HL-60/S4 treated with retinoic acid at 250 ng/mL for 4 days and 3 days (cell line): Measurements from ENCODE around the gene RPL18A.
"Not testable (repeated sequence)": the region's sequence is repeated elsewhere in the genome, so short reads cannot be mapped to it uniquely, and the experiment has no call there.

Experiments
- in situ Hi-C: fragments of 300-500 bp; cut with MboI; formaldehyde crosslinking; loops from 2 replicates; pipeline ENCODE4 v1.7.0; 2022; ENCODE audit warnings: low sequenced_read_pairs

RPL18A gene

DNA sequence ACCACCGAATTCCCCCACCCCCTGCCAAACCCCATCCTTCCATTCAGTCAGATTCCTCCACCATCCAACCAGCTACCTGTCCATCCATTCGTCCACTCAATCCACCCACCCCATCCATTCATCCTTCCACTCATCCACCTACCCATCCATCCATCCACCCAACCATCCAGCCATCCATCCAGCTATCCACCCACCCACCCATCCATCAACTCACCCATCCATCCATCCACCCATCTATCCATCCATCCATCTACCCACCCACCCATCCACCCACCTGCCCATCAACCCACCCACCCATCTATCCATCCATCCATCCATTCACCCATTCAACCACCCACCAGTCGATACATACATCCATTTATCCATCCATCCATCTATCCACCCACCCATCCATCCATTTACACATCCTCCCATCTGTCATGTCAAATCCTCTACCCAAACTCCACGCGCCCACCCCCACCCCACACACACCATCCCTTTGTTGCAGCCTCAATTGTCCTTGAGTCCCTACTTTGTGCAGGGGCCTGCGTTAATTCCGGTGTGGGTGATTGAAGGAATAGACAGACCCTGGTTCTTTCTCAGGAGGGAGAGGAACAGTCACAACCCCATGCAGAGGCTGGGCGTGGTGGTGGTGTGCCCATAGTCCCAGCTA lies 6.7 kb downstream of the RPL18A start:
- in situ Hi-C loops = no loop called here

DNA sequence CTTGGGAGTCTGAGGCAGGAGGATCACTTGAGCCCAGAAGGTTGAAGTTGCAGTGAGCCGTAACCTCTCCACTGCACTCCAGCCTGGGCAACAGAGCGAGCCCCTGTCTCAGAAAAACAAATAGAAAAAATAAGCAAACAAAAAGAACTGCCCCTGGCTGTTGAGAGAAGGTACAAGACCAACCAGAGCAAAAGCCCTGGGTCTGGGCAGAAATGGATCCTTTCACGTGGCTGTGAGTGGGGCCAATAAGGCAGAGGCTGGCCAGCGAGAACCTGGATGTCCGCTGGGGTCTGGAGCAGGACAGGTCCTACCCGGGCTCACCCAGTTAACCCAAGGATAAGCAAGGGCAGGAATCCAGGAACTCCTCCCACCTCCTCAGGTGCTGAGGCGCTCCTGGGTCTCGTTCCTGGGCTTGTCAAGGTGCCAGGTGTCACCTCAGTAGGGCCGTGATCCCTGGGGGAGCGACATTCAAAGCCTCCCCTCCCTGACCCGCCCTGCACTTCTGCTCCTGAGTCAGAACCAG lies 7.3 kb downstream of the RPL18A start:
- in situ Hi-C loops = no loop called here

DNA sequence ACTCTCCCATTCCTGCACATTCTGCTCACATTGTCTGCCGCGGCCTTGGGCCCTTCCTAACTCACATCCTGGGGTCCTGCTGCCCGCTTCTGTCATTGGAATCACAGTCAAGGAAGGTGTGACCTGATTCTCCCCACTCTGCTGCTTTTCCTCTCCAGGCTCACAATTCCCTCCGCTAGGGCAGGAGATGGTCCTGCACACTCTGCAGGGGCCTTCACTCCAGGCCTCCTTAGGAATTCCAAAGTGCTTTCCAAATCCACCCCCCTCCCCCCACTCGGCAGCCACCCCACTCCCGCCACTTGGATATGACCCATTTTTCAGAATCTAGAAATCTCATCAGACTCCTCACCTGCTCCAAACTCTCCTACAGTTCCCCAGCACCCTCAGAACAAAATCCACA lies 9.0 kb downstream of the RPL18A start:
- in situ Hi-C loops = no loop called here

DNA sequence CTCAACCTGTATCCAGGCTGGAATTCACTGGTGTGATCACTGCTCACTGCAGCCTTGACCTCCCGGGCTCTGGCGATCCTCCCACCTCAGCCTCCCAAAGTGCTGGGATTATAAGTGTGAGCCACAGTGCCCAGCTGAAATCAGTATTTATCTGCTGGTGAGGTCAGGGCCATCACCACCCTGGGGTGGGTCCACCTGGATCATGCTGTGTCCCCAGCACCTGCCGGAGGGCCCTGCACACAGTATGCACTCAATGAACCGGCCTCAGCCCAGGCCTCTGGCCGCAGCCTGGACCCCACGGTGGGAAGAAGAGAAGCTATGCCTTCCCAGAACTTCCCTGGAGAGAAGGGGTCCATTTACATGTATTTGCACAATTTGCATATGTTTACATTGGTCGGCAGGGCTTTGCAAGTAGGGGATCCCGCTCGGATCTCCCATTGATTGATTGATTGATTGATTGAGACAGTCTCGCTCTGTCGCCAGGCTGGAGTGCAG lies 9.5 kb downstream of the RPL18A start:
- in situ Hi-C loops = no loop called here

DNA sequence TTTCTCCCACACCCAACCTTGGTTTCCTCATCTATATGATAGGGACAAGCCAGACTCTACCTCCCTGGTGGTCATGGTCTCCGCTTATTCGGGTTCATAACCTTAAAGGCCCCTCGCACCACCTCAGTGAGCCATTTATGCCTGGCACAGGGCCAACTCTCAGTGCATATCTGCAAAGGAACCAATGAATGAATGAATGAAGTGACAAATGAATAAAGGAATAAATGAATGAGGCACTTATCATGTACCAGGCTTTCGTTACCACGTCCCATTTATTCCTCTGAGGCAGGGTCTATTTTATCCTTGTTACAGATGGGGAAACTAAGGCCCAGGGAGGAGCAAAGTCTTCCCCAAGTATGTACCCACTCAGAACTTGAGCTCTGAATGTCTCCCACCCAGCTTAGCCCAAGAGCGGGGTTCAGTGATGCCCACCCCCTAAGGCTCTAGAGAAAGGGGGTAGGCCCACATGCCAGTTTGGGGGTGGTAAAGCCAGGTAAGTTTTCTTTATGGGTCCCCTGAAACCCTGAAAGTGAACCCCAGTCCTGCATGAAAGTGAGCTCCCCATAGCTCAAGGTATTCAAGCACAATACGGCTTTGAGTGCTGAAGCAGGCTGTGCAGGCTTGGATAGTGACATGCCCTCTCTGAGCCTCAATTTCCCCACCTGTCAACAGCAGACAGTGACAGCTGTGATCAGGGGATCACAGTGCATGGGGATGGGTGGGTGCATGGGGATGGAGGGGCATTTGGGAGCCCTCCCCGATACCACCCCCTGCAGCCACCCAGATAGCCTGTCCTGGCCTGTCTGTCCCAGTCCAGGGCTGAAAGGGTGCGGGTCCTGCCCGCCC lies 11.5 kb downstream of the RPL18A start:
- in situ Hi-C loops = no loop called here

DNA sequence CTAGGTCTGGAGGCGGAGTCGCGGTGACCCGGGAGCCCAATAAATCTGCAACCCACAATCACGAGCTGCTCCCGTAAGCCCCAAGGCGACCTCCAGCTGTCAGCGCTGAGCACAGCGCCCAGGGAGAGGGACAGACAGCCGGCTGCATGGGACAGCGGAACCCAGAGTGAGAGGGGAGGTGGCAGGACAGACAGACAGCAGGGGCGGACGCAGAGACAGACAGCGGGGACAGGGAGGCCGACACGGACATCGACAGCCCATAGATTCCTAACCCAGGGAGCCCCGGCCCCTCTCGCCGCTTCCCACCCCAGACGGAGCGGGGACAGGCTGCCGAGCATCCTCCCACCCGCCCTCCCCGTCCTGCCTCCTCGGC lies 12.2 kb downstream of the RPL18A start, which contains the start of gene SLC5A5:
Gene SLC5A5, plus strand, starts transcription at position 68 of the 373 bp plus-strand sequence. CDS start 375 bp downstream, outside the sequence.
- in situ Hi-C loops = no loop called here

DNA sequence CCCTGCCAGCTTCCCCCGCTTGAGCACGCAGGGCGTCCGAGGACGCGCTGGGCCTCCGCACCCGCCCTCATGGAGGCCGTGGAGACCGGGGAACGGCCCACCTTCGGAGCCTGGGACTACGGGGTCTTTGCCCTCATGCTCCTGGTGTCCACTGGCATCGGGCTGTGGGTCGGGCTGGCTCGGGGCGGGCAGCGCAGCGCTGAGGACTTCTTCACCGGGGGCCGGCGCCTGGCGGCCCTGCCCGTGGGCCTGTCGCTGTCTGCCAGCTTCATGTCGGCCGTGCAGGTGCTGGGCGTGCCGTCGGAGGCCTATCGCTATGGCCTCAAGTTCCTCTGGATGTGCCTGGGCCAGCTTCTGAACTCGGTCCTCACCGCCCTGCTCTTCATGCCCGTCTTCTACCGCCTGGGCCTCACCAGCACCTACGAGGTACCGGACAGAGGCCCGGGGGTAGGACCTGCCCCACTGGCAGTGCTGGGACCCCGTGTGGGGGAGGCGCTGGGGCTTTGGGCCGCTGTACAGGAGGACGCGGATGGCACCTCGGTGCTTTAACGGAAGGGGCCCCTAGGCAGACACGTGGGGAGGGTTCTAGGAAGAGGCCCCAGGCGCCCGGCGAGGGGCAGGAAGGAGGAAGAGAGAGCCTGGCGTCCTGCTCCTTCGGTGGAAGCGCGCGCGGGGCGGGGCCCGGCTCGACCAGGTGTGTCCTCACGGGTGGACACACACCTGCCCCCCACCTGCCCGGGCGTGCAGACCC lies 12.7 kb downstream of the RPL18A start:
- in situ Hi-C loops = no loop called here

DNA sequence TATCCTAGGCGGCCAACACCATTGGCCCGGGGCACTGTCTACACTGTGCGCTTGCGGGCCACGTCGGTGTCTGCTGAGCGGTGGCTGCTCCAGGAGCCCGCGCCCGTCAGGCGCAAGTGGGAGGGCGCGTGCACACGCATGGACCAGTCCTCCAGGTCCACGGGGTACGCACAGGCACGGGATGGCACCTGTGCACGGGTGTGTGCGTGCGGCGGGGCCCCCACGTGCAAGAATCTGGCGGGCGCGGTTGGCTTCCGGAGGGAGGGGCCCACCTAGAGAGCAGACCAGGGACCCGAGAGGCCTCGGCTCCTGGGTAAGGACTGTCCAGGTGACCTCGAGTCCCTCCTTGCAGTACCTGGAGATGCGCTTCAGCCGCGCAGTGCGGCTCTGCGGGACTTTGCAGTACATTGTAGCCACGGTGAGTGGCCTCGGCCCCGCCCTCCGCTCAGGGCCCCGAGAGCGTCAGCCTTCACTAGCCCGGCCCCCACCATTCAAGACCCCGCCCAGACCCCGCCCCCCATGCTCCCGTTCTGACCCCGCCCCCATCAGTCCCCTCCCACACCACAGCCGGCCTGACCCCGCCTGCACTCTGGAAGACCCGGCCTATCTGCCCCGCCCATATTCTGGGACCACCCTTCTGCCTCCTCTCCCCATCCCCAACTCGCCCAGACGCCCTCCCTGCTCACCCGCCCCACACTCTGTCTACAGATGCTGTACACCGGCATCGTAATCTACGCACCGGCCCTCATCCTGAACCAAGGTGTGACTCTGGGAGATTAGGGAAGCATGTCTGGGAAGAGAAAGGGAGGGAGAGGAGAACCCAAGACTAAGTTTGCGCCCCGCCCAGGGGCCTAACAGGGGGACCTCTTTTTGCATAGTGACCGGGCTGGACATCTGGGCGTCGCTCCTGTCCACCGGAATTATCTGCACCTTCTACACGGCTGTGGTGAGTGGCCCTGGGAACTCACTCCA lies 14.4 kb downstream of the RPL18A start:
- in situ Hi-C loops = no loop called here

DNA sequence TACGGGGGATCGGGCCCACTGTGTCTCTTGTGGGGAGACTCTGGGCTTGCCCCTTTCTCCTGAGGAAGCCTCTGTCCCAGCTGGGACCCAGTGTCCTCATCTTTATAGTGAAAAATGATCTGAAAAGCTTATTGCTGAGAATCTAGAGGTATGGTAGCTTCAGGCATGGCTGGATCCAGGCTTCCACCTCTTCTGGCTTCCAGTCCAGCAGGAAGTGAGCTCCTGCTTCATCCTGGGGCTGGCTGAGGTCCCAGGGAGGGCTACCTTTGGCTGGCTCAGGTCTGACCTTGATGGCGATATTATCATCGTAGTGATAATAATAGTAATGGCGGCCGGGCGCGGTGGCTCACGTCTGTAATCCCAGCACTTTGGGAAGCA lies 15.0 kb downstream of the RPL18A start:
- in situ Hi-C loops = no loop called here

DNA sequence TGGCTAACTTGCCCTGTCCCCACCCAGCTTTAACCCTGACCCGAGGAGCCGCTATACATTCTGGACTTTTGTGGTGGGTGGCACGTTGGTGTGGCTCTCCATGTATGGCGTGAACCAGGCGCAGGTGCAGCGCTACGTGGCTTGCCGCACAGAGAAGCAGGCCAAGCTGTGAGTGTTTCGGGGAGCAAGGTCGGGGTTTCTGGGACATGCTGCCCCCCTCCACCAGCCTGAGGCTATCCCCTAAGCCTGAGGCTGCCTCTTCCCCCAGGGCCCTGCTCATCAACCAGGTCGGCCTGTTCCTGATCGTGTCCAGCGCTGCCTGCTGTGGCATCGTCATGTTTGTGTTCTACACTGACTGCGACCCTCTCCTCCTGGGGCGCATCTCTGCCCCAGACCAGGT lies 18.0 kb downstream of the RPL18A start:
- in situ Hi-C loops = no loop called here

DNA sequence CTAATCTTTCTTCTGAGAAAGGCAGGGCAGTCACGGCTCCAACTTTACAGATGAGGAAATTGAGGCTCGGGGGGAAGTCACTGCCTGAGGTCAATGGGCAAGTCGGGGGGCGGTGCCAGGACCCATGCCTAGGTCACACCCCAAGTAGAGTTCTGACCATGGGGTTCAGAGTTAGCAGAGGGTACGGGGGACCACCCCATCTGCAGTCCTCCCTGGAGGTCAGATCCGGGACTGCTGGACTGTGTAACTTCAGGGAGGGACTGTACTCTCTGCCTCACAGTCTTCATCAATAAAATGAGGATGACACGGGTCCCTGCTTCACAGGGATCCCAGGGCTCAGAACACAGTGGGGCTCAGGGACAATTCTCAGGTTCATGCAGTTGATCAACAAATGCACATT lies 19.8 kb downstream of the RPL18A start:
- in situ Hi-C loops = no loop called here

DNA sequence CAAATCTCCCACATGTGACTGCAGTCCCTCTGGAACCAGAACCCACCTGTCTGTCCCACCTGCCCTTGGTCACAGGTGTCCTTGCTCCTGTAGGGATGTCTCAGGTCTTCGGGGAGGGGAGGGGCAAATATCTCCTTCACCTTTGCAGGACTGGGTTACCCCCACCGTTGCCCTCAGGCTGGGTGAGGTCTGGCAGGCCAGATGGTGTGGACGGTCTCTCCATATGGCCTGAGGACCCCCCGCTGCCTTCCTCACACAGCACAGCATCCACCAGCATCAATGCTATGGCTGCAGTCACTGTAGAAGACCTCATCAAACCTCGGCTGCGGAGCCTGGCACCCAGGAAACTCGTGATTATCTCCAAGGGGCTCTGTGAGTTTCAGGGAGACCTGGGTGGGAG lies 22.0 kb downstream of the RPL18A start:
- in situ Hi-C loops = no loop called here

DNA sequence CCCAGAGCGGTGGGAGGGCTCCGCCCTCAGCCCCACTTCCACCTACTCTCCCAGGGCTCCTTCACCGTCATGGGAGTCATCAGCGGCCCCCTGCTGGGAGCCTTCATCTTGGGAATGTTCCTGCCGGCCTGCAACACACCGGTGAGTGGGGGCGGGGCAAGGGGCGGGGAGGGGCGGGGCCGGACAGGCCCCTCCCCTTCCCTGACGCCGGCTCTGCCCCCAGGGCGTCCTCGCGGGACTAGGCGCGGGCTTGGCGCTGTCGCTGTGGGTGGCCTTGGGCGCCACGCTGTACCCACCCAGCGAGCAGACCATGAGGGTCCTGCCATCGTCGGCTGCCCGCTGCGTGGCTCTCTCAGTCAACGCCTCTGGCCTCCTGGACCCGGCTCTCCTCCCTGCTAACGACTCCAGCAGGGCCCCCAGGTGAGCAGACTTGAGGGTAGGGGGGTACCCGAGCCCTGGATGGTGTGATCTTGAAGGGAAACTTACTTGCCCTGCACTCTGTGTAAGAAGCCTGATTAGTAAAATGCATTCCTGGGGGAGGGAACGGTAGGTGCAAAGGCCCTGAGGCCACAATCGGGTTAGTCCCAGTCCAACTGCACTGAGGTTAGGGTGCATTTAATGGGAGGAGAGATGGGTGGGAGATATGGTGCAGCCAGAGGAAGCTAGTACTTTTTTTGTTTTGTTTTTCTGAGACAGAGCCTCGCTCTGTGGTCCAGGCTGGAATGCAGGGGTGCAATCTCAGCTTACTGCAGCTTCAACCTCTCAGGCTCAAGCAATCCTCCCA lies 24.1 kb downstream of the RPL18A start:
- in situ Hi-C loops = no loop called here

DNA sequence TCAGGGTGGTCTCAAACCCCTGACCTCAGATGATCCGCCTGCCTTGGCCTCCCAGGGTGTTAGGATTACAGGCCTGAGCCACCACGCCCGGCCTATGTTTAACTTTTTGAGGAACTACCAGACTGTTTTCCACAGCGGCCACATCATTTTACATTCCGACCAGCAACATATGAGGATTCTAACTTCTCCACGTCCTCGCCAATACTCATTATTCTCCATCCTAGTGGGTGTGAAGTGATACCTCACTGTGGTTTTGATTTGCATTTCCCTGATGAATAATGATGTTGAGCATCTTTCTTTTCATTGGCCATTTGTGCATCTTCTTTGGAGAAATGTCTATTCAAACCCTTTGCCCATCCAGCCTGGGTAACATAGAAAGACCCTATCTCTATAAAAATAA lies 26.8 kb downstream of the RPL18A start:
- in situ Hi-C loops = no loop called here

DNA sequence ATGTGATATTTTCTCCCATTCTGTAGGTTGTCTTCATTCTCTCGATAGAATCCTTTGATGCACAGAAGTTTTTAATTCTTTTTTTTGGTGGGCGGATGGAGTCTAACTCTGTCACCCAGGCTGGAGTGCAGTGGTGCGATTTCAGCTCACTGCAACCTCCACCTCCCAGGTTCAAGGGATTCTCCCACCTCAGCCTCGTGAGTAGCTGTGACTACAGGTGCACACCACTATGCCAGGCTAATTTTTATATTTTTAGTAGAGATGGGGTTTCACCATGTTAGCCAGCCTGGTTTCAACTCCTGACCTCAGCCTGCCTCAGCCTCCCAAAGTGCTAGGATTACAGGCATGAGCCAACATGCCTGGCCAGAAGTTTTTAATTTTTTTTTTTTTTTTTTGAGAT lies 27.5 kb downstream of the RPL18A start:
- in situ Hi-C loops = not testable (repeated sequence)

DNA sequence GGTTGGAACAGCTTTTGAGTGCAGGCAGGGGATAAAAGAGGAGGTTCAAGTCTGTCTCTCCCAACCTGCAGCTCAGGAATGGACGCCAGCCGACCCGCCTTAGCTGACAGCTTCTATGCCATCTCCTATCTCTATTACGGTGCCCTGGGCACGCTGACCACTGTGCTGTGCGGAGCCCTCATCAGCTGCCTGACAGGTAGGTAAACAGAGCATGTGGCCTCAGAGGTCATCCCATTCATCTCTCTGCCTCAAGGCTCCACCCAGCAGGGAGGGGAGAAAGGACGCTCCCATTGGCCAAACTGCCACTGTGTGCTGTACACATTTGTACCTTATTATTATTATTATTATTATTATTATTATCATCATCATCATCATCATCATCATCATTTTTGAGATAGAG lies 28.6 kb downstream of the RPL18A start:
- in situ Hi-C loops = no loop called here

DNA sequence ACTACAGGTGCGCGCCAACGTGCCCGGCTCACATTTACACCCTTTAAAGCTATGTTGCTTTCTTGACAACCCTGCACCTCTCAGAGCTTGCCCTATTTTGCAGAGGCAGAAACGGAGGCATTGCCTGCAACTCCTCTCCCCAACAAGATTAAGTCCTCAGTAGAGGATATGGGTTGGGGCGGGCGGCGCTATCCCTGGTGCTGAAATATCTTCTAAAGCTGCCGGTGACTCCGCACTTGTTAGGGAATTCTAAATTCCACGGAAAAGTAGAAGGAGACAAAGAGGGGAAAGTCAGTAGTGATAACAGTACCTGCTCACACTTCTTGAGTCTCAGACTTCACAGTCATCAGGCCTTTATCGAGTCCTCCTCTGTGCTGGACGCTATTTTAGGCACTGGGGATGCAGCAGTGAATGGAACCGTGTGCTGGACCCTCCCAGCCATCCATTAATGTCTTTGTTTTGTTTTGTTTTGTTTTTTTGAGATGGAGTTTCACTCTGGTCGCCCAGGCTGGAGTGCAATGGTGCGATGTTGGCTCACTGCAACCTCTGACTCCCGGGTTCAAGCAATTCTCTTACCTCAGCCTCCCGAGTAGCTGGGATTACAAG lies 30.0 kb downstream of the RPL18A start:
- in situ Hi-C loops = no loop called here

DNA sequence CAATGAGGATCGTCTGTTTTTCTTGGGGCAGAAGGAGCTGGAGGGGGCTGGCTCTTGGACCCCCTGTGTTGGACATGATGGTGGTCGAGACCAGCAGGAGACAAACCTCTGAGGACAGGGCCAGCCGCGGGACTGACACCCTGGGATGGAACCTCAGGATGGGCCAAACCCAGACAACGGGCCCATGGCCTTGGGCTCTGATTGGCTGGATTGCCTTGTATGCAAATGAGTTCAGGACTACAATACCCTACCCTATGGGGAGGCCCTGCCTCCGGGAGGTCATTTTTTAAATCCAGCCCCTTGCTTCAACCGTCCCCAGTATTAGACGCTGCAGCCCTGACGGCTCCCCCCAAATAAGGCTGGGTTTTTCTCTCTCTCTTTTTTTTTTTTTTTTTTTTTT lies 34.1 kb downstream of the RPL18A start:
- in situ Hi-C loops = no loop called here

DNA sequence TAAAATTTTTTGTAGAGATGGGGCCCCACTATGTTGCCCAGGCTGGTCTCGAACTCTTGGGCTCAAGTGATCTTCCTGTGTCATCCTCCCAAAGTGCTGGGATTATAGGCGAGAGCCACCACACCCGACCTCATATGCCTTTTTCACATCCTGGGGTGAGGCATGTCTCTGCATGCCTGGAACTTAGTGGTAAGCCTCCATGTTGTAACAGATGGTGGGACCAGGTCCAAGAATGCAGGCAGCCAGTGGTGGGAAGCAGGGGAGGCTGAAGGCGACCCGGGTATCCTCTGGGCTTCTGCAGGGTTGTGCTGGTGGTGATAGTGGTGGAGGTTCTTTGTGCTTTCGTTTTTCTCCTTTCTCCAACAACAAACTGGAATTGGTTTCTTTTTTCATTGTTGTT lies 43.0 kb downstream of the RPL18A start:
- in situ Hi-C loops = no loop called here
